RPMI7951 (cell line): ENCODE results near the gene GRIK2. TPM values are rescaled to one million over a fixed set of nuclear protein-coding genes. Genes with fewer than 3 reads are reported as not detected.
A peak's percentile ranks its signal among the peaks of the same experiment; 100 is the strongest.

Source experiments
- DNase-seq: peaks from one replicate; pipeline ENCODE4 v3.0.0-alpha.2; 2012; ENCODE audit warnings: low read depth
- total RNA-seq: library from RNA; depleted of rRNA; stranded (reverse); fragments of >200 nt; shearing (Covaris generic); gene quantifications from 2 replicates; pipeline ENCODE4 v1.2.3, GENCODE V29; 2014

The GRIK2 gene
- total RNA-seq, 1 experiment from 2014 or later: 2.0 TPM

DNA sequence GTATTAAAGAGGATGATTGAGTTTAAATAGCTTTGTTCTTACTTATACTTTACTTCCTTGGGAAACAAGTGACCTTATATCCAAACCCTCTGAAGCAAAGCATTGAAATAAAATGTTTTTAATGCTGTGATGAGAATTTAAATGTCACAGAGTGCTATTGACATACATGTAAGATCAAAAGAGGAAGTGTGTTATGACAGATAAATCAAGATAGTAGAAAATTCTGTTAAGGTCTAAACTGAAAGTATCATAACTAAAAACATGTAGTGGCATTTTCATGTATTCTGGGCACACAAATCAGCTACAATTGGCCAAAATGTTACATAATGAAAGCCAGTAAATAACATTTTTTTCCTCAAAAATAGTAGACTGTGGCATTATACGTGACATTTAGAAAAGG is 318.0 kb downstream of the GRIK2 start:
- no peak for DNase-seq

GRCh38 chr6:101716387-101716786 is 322.9 kb downstream of the GRIK2 start:
- no peak for DNase-seq

DNA sequence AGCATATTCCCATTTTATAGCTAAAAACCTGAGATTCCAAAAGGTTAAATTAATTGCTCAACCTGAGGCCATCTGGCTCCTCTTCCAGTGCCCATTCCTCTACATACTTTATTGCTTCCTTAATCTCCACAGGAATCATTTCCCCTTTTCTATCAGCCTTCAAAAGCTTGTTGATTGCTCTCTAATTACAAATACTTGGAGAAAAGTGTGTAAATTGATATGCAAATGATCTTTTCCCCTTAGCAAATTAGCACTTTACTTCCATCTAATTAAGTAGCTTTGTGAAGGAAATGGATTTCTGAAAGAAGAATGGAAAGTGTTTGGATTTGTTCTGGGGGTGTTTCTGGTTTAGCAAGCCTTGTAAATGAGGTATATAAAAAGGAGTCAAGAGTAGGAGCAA is 323.3 kb downstream of the GRIK2 start:
- no peak for DNase-seq

DNA sequence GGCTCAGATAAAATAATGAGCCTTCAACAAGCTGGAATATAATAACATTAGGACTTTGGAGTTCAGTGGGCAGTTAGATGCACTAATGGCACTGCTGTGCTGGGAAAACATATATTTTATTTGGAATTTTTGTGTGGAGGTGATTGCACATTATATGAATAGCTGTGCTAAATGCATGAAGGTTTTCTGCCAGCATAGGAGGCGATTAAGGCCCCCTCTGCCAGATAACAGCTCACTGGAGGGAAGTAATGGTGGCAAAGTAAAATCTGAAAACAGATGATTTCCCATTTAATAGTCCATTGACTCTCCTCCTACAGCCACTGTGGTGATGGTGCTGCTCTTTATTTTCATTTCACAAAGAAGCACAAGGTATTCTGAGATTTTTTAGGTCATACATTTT is 326.0 kb downstream of the GRIK2 start:
- DNase-seq: no peak

- DNase-seq: no peak
These were observed 329.0 kb downstream of the GRIK2 start for GRCh38 chr6:101722471-101722870.

DNA sequence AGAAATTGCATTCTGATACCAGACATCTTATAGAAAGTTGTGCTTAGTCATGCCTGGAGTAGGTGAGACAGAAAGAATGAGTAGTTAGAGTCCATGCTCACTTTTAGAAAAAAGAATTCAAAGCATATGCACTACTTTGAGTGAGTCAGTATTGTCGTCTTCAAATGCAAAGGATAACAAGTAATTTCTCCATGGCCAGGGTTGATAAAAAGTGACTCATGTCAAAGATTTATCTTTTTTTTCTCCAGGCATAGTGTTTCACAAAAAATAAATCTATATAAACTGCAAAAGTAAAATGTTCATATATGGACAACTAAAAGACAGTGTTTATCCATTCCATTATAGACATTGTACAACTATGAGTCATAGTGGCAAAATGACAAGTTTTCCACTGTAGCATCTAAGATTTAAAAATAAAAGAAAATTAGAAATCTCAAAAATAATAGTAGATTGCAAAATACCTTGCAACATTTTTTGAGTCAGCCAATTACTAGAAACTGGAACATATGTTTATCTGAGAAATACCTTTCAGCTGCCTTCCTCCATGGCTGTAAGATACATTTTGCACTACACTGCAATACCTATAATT is 329.6 kb downstream of the GRIK2 start:
- peak; percentile 53 for DNase-seq

GRCh38 chr6:101728388-101728787 is 334.9 kb downstream of the GRIK2 start:
- DNase-seq: no peak

DNA sequence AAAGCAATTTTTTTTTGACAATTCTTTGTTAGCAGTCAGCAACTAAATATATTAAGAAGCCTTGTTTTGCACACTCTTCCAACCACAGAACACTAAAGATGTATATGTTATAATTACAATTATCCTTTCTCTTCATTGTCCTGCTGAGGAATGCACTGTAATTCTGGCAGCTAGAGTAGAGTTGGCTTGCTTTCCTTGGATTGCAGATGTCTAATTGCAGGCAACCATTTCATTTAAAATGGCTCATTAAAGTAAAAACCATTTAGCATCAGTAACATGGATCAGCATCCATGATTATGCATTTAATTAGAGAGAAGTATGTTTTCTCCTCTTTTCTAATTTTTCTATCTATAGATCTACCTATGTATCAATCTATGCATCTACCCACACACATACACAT is 335.4 kb downstream of the GRIK2 start:
- no peak for DNase-seq

DNA sequence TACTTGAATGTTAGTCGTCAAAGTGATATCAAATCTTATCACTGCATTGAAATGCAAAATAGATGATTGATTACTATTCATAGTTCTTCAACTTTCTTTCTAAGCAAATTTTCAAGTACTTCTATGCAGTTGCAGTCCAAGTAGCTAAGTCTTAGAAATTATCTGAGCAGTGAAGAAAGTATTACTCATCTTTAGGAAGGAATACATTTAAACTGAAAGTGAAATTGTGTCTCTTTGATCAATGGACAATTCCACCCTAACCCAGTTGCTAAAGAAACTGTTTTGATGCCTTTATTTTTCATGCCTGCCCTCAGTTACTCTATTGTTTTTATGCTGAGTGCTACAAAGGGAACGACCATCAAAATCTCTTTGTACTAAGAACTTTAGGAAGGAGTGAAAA is 337.4 kb downstream of the GRIK2 start:
- peak; percentile 5 for DNase-seq

- DNase-seq: no peak
These were observed 340.4 kb downstream of the GRIK2 start for GRCh38 chr6:101733899-101734298.

GRCh38 chr6:101738481-101738880 is 345.0 kb downstream of the GRIK2 start:
- DNase-seq: no peak

DNA sequence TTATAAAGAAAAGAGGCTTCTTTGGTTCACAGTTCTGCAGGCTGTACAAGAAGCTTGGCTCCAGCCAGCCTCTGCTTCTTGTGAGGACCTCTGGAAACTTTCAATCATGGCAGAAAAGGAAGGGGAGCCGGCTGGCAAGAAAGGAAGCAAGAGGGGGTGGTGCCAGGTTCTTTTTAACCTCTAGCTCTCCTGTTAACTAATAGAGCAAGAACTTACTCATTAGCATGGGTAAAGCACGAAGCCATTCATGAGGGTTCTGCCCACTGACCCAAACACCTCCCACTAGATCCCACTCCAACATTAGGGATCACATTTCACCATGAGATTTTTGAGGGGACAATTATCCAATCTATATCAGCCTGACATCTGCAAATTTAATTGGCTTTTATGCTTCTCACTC is 347.1 kb downstream of the GRIK2 start:
- DNase-seq: no peak

- DNase-seq: no peak
These were observed 348.1 kb downstream of the GRIK2 start for GRCh38 chr6:101741474-101742171.

GRCh38 chr6:101747160-101747559 is 353.7 kb downstream of the GRIK2 start:
- no peak for DNase-seq

GRCh38 chr6:101747716-101748115 is 354.2 kb downstream of the GRIK2 start:
- DNase-seq: no peak

DNA sequence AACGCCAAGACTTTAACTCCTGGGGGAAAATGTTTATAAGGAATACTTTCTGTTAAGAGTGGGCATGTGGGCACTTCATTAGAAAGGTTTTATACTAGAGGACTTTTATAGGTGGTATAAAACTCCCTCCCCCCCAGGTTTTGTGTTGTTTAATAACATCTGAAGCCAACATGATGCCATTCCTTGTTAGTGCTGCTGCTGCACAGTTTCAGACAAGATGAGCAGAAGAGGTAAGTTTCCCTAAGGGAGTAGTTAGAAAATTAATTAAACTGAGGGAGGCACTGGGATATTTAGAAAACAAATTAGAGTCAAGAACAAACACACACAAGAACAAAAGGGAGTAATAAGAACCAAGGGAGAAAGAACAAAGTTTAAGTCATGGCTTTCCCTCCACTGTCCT is 362.4 kb downstream of the GRIK2 start:
- DNase-seq: no peak

DNA sequence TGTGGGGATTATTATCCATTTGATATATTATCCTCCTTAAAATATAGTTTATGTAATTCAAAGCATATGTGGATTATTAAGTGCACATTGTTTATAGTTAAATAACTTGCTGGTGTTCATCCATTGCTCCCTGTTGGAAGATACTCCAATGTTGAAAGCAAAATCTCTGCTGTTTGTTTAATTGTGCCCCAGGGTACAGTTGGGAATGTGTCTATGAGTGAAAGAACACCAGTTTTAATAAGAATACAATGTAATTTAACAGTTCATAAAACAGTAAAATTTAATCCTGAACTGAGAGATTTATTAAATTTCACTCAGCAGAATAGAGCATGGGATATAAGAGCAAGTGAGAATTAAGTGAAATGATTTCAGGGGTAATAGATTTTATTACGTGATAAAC is 364.9 kb downstream of the GRIK2 start:
- no peak for DNase-seq

GRCh38 chr6:101760843-101761621 is 367.5 kb downstream of the GRIK2 start:
- peak; percentile 54 for DNase-seq

GRCh38 chr6:101762851-101763250 is 369.3 kb downstream of the GRIK2 start:
- no peak for DNase-seq

DNA sequence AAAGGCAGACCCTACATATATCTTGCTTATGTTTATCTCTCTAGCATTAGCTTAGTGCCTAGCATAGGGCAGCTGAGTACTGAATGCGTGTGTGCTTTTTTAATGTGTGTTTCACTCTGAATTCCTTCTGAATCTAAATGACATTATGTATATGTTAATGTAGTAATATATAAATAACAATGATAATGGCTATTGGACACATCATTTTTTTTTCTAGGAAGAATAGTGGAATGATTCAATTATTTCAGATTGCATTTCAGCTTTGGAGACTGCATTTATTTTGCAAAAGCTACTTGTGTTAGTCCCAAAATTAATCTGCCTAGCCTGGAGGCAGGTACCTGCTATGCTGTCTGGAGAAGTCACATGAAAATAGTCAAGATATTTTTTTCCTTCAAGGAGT is 371.8 kb downstream of the GRIK2 start:
- no peak for DNase-seq

- DNase-seq: no peak
These were observed 376.6 kb downstream of the GRIK2 start for GRCh38 chr6:101770116-101770515.

GRCh38 chr6:101776919-101777350 is 383.4 kb downstream of the GRIK2 start:
- DNase-seq: no peak

GRCh38 chr6:101777646-101778045 is 384.1 kb downstream of the GRIK2 start:
- DNase-seq: no peak
